Measurements from ENCODE around the gene FBXL7. TPM values are rescaled to one million over a fixed set of nuclear protein-coding genes. Genes with fewer than 3 reads are reported as not detected.

FBXL7 gene
- total RNA-seq, 2 experiments from 2014 or later = not detected

DNA sequence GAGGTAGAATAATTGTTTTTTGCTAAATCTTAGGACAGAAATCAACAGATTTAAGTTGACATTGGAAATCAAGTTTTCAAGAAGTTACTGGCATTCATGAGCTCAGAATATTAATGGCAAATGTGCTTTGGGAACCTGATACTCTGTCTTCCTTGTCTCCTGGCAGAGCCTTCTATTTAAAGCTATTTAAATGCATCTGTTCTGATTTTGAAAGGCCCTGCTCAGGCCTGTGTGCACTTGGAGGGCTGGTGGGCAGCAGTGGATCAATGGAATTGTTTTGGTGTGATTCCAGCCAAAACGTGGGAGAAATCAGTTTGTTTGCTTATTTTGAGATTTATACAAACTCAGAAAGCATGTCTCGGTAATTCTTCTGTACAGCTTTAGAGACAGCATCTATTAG is 38.5 kb downstream of the FBXL7 start:
- Histone ChIP-seq H3K9me3 (ENCODE audit: low read length) (no peaks in the 10 kb centered on the region), H3K4me2 (ENCODE audit: low read length) (no peak overlapping the region), H2AFZ (ENCODE audit: low read length) (no peak overlapping the region), H3K79me2 (ENCODE audit: insufficient read depth, low read depth, low read length) (no peaks in the 10 kb centered on the region), H3K4me1 (ENCODE audit: insufficient read depth, low read length, poor library complexity, severe bottlenecking) (no peaks in the 10 kb centered on the region), H4K20me1 (ENCODE audit: insufficient read depth, low read length) (no peaks in the 10 kb centered on the region), H3K27ac (ENCODE audit: low read depth, low read length, poor library complexity, severe bottlenecking) (no peak overlapping the region), H3K36me3 (ENCODE audit: insufficient read depth, low read length) (no peaks in the 10 kb centered on the region), H3K9me2 (ENCODE audit: insufficient read depth, low read length) (no peaks in the 10 kb centered on the region), H3K4me3 (ENCODE audit: low read depth, low read length, poor library complexity, severe bottlenecking) (no peak overlapping the region)
- ChIA-PET CTCF (ENCODE audit: unreplicated experiment) (no interaction called here), POLR2A (no interaction called here)
- no TSS peak for BruUV-seq (replicated peaks)
- TF ChIP-seq EZH2phosphoT487 (IDR thresholded peaks at IDR 0.05; ENCODE audit: borderline replicate concordance, low read depth, low read length) = no peak
- TF ChIP-seq, protein P1, sequence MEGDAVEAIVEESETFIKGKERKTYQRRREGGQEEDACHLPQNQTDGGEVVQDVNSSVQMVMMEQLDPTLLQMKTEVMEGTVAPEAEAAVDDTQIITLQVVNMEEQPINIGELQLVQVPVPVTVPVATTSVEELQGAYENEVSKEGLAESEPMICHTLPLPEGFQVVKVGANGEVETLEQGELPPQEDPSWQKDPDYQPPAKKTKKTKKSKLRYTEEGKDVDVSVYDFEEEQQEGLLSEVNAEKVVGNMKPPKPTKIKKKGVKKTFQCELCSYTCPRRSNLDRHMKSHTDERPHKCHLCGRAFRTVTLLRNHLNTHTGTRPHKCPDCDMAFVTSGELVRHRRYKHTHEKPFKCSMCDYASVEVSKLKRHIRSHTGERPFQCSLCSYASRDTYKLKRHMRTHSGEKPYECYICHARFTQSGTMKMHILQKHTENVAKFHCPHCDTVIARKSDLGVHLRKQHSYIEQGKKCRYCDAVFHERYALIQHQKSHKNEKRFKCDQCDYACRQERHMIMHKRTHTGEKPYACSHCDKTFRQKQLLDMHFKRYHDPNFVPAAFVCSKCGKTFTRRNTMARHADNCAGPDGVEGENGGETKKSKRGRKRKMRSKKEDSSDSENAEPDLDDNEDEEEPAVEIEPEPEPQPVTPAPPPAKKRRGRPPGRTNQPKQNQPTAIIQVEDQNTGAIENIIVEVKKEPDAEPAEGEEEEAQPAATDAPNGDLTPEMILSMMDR (conservative IDR thresholded peaks at IDR 0.05; ENCODE audit: low read length) = no peak
- intact Hi-C loops (cut with micrococcal nuclease; ENCODE audit: unreplicated experiment) = no loop called here
- no peak for DNase-seq (ENCODE audit: low spot score)

DNA sequence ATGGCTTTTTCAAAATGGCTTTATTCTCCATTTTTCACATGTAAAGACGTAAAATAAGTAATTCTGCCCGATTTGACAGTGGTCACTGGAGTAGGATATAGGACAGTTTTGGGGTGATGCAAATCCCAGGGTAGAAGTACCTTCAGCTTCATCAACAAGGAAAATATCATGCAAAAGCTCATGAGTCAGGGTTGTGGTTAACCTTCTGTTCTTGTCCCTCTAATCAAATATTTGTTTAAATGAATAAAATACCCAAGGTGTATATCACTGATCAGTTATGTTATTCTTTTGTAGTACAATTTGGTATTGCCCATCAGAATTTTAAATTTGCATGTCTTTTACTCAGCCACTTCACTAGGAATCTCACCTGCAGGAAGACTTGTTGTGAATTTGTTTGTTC is 40.0 kb downstream of the FBXL7 start:
- H3K79me2 ChIP-seq (ENCODE audit: insufficient read depth, low read depth, low read length) = no peaks in the 10 kb centered on the region
- H4K20me1 ChIP-seq (ENCODE audit: insufficient read depth, low read length) = no peaks in the 10 kb centered on the region
- BruUV-seq (replicated peaks) = no TSS peak
- no peaks in the 10 kb centered on the region for H3K9me2 ChIP-seq (ENCODE audit: insufficient read depth, low read length)
- H3K36me3 ChIP-seq (ENCODE audit: insufficient read depth, low read length) = no peaks in the 10 kb centered on the region
- intact Hi-C loops (cut with micrococcal nuclease; ENCODE audit: unreplicated experiment) = no loop called here
- H2AFZ ChIP-seq (ENCODE audit: low read length) = no peak overlapping the region
- TF ChIP-seq, protein P1 (conservative IDR thresholded peaks at IDR 0.05; ENCODE audit: low read length) = no peak
- TF ChIP-seq EZH2phosphoT487 (IDR thresholded peaks at IDR 0.05; ENCODE audit: borderline replicate concordance, low read depth, low read length) = no peak
- ChIA-PET CTCF (ENCODE audit: unreplicated experiment) (interaction anchor here (0.6 kb wide), 1 partner anchor 842 kb away, joined by 3 read pairs; no protein-coding TSS in a partner anchor), POLR2A (no interaction called here)
- DNase-seq (ENCODE audit: low spot score) = no peak
- H3K4me1 ChIP-seq (ENCODE audit: insufficient read depth, low read length, poor library complexity, severe bottlenecking) = no peaks in the 10 kb centered on the region
- no peak overlapping the region for H3K4me3 ChIP-seq (ENCODE audit: low read depth, low read length, poor library complexity, severe bottlenecking)
- H3K9me3 ChIP-seq (ENCODE audit: low read length) = no peaks in the 10 kb centered on the region
- H3K27ac ChIP-seq (ENCODE audit: low read depth, low read length, poor library complexity, severe bottlenecking) = no peak overlapping the region
- H3K4me2 ChIP-seq (ENCODE audit: low read length) = no peak overlapping the region

DNA sequence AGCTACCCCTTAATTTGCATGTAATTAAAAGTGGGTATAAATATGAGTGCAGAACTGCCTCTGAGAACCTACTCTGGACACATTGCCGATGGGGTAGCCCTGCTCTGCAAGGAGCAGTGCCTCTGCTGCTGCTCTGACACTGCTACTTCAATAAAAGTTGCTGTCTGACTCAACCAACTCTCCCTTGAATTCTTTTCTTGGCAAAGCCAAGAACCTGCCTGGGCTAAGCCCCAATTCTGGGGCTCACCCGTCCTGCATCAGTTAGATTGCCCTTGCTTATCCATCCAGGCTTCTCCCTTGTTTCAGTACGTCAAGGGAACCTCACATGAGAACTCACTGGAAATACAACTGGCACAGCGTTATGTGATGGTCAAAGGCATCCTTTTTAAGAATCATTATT is 44.1 kb downstream of the FBXL7 start:
- Histone ChIP-seq H3K9me2 (ENCODE audit: insufficient read depth, low read length) (no peaks in the 10 kb centered on the region), H3K4me1 (ENCODE audit: insufficient read depth, low read length, poor library complexity, severe bottlenecking) (no peaks in the 10 kb centered on the region), H3K27ac (ENCODE audit: low read depth, low read length, poor library complexity, severe bottlenecking) (no peak overlapping the region), H3K4me3 (ENCODE audit: low read depth, low read length, poor library complexity, severe bottlenecking) (no peak overlapping the region), H3K79me2 (ENCODE audit: insufficient read depth, low read depth, low read length) (no peaks in the 10 kb centered on the region), H3K4me2 (ENCODE audit: low read length) (no peak overlapping the region), H3K9me3 (ENCODE audit: low read length) (no peaks in the 10 kb centered on the region), H4K20me1 (ENCODE audit: insufficient read depth, low read length) (no peaks in the 10 kb centered on the region), H3K36me3 (ENCODE audit: insufficient read depth, low read length) (no peaks in the 10 kb centered on the region), H2AFZ (ENCODE audit: low read length) (no peak overlapping the region)
- no peak for TF ChIP-seq EZH2phosphoT487 (IDR thresholded peaks at IDR 0.05; ENCODE audit: borderline replicate concordance, low read depth, low read length)
- TF ChIP-seq, protein P1 (conservative IDR thresholded peaks at IDR 0.05; ENCODE audit: low read length) = no peak
- intact Hi-C loops (cut with micrococcal nuclease; ENCODE audit: unreplicated experiment) = no loop called here
- no TSS peak for BruUV-seq (replicated peaks)
- ChIA-PET CTCF (ENCODE audit: unreplicated experiment) (no interaction called here), POLR2A (interaction anchor here (1.4 kb wide), 1 partner anchor 21 kb away, joined by 3 read pairs; no protein-coding TSS in a partner anchor)
- DNase-seq (ENCODE audit: low spot score) = no peak
